Fibroblast of the aortic adventitia (primary cell): Measurements from ENCODE around the gene SAV1. TPM values are rescaled to one million over a fixed set of nuclear protein-coding genes. Genes with fewer than 3 reads are reported as not detected.
"Not testable (repeated sequence)": the region's sequence is repeated elsewhere in the genome, so short reads cannot be mapped to it uniquely, and the experiment has no call there.

Experiments
- DNase-seq: peaks from one replicate; pipeline ENCODE4 v3.0.0-alpha.2; 2010; ENCODE audit warnings: low read depth
- H3K4me3 ChIP-seq: 2 replicates; pipeline ENCODE4 v1.5.1; 2011; ENCODE audit warnings: low read depth, mild to moderate bottlenecking, control low read depth, low read length, moderate library complexity
- total RNA-seq: library from RNA; depleted of rRNA; stranded (reverse); fragments of >200 nt; gene quantifications from 2 replicates; pipeline ENCODE4 v1.2.3, GENCODE V29; 2012; ENCODE audit warnings: low replicate concordance
- TF ChIP-seq, protein P1 (sequence below): IDR thresholded peaks from 2 replicates; pipeline ENCODE4 v1.5.1; 2011; ENCODE audit warnings: mild to moderate bottlenecking, low read length, control low read depth, inconsistent platforms; ENCODE audit not compliant: insufficient read depth

SAV1 gene
- total RNA-seq, 1 donor: 32.4 TPM

DNA sequence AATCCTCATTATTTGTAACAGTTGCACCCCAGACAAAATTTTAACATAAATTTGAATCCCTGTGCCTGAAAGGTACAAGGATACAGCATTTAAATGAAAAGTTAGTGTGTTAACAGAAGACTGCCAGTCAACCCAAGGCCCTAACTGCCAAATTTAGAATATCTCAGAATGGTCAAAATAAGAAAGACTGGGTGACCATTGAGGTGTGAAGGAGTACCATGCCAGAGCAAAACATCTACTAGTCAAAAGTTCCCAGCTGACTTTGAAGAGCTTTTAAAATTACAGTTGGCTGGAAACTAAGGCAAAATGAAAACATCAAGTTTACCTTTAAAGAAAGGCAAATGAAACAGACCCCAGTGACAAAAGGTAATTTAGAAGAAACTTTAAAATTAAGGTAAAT, 18.4 kb downstream of the SAV1 start:
- no peak for DNase-seq
- no peak overlapping the region for H3K4me3 ChIP-seq
- TF ChIP-seq, protein P1, sequence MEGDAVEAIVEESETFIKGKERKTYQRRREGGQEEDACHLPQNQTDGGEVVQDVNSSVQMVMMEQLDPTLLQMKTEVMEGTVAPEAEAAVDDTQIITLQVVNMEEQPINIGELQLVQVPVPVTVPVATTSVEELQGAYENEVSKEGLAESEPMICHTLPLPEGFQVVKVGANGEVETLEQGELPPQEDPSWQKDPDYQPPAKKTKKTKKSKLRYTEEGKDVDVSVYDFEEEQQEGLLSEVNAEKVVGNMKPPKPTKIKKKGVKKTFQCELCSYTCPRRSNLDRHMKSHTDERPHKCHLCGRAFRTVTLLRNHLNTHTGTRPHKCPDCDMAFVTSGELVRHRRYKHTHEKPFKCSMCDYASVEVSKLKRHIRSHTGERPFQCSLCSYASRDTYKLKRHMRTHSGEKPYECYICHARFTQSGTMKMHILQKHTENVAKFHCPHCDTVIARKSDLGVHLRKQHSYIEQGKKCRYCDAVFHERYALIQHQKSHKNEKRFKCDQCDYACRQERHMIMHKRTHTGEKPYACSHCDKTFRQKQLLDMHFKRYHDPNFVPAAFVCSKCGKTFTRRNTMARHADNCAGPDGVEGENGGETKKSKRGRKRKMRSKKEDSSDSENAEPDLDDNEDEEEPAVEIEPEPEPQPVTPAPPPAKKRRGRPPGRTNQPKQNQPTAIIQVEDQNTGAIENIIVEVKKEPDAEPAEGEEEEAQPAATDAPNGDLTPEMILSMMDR: no peak

DNA sequence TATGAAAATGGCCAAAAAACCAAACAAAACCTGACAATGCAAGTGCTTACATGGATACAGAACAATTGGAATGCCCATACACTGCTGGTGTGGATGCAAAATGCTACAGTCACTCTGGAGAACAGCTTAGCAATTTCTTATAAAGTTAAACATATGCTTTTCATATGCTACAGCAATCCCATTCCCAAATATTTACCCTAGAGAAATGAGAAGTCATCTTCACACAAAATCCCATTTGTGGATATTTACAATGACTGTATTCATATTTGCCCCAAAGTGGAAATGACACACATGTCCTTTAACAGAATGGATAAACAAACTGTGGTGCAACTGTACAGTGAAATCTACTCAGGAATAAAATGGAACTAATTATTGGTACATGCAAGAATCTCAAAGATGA, 20.4 kb downstream of the SAV1 start:
- TF ChIP-seq, protein P1: no peak
- no peak for DNase-seq
- no peak overlapping the region for H3K4me3 ChIP-seq

DNA sequence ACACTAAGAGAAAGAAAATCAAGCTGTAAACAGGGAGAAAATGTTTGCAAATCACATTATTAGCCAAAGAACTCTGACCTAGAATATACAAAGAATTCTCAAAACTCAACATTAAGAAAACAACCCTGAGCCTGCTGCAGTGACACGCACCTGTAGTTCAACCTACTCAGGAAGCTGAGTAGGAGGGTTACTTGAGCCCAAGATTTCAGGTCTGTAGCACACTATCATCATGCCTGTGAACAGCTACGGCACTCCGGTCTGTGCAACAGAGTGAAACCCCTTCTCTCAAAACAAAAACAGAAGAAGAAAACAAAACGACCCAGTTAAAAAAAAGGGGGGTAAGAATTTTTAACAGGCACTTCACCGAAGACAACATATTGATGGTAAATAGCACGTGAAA, 20.8 kb downstream of the SAV1 start:
- H3K4me3 ChIP-seq: no peak overlapping the region
- TF ChIP-seq, protein P1: no peak
- DNase-seq: no peak

DNA sequence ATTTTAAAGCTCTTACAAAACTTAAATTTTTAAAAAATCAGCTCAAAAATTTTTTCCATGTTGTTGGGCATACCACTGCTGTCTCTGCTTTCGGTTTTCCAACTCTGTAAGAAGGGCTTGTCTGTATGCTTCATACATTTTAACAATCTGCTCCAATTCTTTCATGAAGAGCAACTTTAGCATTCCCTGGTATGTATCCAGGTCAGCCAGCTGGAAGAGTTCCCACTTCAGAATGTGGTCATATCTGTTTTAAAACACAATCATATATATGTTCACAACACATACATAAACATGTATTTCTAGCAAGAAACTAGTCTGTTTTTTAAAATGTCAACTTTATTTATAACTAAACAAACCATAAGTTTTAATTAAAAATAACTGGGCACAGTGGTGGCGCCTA, 33.0 kb downstream of the SAV1 start:
- DNase-seq: peak; percentile 54
- TF ChIP-seq, protein P1: no peak
- H3K4me3 ChIP-seq: no peak overlapping the region

DNA sequence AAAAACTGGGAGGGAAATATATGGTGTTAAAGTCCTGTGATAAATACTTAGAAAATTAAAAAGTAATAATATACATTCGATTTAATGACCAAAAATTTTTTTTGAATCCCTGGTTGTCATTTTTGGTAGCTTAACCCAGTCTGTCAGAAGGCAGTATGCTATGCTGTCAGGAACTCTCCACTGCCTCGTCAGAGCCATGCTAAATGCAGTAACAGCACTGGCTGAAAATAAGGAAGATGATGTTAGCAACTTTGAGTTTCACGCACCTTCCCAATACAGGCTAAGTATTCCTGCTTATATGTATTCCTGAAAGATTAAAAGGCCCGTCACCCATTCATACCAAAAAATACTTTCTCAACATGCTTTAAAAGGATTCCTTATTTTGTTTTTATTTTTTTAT, 34.2 kb downstream of the SAV1 start:
- TF ChIP-seq, protein P1: no peak
- no peak overlapping the region for H3K4me3 ChIP-seq
- no peak for DNase-seq

DNA sequence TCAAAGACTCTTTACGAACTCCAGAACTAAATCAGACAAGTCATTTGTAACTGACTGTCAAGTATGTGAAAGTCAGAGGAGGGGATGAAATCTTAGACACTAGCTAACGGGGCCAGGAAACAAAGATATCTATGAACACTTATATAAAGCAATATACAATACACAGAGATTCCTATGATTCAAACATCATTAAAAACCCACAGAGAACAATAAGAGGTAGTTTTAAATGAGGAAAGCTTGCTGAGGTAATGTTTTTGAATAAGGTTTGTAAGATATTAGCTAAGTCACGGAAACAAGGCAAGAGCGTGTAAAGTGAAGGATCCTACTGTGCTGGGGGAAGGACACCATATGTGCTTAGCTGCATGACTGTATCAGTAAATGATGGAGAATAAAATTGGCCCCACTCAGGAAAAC, 36.7 kb downstream of the SAV1 start:
- DNase-seq: peak; percentile 61
- H3K4me3 ChIP-seq: no peak overlapping the region
- TF ChIP-seq, protein P1: no peak

DNA sequence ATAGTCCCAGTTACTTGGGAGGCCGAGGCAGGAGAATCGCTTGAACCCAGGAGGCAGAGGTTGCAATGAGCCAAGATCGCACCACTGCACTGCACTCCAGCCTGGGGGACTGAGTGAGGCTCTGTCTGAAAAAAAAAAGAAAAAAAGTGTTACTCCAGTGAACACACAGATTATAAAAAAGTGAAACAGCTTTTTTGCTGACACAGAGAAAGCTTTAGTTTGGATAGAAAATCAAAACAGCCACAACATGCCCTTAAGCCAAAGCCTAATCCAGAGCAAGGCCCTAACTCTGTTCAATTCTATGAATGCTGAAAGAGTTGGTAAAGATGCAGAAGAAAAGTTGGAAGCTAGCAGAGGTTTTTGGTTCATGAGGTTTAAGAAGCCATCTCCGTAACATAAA, 43.2 kb downstream of the SAV1 start:
- not testable (repeated sequence) for DNase-seq, H3K4me3 ChIP-seq
